Activated CD4-positive, CD25-positive, alpha-beta regulatory T cell (primary cell): Measurements from ENCODE around the gene SLC9A3.

Experiments
- DNase-seq, 4 experiments: peaks; one replicate each; lab custom pipeline; 2025; lab: John Stamatoyannopoulos, UW

The SLC9A3 gene

DNA sequence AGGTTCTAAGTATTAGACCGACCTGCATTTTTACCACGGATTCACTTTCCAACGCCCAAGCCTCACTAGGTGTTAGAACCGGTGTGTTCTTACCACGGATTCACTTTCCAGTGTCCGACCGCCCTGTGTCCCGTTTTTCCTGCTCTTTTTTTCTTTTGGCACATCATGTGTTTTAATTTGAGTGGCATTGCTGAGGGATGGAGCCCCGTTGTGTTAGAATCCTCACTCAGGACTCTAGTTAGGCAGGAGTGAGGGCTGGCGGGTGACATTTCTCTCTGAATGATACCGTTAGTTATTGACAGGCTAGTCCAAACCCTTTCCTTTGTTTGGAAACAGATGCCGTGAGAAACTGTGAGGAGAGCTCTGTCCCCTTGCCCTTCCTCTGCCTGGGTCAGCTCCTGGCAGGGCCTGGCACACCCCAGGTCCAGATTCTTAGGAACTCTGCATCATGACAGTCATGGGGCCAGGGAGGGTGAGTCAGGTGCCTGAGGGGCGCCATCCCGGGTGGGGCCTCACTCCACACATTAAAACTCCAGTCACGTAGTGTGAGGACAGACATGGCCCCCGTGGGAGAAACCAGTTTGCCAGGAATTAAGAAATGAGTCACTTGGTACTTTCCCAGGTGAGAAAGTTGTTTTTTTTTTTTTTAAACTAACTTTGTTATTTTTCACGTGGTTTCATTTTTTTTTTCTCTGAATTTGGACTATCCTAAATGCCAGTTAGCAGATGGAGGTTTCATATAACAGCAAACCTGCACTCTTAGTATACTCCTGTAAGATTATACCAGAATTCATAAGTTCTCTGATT, 65.5 kb downstream of the SLC9A3 start:
- peak in 2 of 4 experiments; percentile 23 to 25 for DNase-seq

DNA sequence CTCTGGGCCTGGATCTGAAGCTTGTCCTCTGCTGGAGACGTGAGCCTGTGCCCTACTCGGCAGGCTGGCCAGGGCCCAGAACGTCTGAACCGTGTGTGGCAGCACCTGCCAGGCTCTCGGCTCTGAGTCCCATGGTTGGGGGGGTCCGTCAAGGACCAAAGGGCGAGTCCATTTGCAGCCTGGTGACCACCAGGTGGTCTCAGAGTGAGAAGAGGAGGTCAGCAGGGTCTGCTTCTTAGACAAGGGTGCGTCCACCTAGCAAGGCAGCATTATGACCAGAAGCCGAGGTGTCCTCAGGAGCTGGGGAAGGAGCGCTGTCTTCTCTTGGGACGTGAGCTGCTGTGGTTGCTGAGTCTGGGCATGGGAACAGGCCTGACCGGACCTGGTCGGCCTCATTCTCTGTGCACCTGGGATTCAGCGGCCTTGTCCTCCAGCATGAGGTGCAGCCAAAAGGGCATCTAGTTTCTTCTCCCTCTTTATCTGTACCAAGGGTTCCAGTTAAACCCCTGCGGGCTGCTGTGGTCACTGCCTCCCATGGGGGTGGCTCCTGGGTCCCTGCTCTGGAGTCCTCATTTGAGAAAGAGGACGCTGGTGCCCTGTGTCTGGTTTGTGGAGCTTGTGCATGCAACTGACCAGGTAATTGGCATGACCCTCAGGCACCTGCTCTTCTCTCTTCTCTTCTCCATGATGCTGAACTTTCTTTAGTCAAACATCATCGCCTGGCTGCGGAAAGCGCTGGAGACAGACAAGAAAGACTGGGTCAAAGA, 66.9 kb downstream of the SLC9A3 start:
- DNase-seq: no peak

DNA sequence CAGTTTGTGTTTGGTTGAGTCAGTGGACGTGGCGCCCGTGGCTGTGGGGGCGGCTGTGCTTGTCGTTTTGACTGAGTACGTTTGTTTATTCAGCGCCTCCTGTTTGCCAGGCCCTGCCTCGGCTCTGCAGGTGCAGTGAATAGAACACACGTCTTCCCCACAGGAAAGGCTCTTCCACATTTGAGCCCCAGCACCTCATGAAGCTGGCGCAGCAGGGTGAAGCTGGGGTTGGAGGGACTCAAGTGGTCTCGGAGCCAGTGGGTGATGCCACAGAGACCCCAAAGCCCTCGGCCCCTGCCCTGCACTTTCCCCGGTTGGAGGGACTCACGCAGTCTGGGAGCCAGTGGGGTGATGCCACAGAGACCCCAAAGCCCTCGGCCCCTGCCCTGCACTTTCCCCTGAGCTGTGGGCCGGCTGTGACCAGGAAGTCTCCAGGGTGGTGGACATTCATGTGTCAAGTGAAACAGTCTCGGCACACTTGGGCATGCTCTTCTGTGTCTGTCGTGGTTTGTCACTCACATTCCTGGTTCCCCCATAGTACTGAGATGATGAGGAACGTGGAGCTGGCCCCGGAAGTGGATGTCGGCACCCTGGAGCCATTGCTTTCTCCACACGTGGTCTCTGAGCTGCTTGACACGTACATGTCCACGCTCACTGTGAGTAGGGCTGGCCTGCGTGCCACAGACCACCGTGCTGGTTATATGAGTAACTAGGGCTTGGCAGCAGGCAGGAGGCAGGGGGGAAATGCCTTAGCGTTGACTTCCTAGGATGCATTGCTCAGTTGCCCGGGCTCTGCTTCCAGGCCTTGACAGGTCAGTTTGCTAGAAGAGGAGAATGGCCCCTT, 67.7 kb downstream of the SLC9A3 start:
- DNase-seq: no peak

DNA sequence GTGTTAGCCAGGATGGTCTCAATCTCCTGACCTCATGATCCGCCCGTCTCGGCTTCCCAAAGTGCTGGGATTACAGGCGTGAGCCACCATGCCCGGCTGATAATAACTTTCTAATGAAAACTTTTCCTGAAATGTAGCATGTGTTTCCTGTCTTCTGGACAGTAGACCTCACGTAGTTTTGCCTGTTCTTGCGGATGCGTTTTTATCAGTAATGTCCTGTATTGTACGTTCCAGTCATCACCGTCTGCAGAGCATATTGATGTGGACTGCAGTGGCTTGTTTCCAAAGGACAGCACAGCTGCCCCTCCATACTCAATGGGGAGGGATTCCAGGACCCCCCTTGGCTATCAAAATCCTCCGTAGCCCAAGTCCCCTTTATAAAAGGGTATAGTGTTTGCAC, 68.4 kb downstream of the SLC9A3 start:
- DNase-seq: no peak

DNA sequence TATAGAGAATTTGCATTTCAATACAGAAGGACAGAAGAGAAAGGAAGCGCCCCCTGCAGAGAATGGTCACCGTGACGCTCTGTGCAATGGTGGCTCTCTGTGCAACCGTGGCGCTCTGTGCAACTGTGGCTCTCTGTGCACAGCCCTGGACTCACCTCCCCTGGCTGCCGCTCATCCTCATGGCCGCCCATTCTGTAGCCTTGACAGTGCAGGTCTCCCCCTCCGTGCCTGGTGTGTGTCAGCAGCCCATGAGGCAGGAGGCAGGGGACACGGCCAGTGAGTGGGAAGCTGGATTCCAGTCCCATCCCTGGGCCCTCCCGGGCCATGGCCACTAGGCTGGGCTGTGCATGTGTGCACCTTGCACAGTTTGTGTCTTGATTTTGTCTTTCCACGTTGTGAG, 69.3 kb downstream of the SLC9A3 start:
- DNase-seq: no peak

DNA sequence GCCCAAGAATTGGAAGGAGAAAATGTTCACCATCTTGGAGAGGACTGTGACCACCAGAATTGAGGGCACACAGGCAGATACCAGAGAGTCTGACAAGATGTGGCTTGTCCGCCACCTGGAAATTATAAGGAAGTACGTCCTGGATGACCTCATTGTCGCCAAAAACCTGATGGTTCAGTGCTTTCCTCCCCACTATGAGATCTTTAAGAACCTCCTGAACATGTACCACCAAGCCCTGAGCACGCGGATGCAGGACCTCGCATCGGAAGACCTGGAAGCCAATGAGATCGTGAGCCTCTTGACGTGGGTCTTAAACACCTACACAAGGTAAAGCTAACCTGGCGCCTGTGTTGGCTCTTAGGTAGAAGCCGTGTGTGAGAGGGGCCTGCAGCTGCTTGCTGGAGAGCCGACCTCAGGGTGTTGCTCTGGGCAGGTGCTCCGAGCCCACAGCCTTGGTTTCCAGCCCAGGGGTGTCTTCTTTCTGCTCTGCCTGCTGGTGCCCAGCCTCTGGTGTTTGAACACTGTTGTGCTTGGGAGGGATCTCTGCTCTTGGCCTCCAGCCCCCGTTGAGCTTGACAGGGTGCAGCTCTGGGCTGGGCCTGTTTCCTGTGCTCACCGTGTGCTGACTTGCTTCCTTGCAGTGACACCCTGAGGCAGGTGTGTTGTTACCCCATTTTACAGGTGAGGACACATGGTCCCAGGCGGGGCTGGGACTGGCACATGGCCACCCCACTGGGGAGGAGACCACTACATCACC, 70.3 kb downstream of the SLC9A3 start:
- DNase-seq: no peak

DNA sequence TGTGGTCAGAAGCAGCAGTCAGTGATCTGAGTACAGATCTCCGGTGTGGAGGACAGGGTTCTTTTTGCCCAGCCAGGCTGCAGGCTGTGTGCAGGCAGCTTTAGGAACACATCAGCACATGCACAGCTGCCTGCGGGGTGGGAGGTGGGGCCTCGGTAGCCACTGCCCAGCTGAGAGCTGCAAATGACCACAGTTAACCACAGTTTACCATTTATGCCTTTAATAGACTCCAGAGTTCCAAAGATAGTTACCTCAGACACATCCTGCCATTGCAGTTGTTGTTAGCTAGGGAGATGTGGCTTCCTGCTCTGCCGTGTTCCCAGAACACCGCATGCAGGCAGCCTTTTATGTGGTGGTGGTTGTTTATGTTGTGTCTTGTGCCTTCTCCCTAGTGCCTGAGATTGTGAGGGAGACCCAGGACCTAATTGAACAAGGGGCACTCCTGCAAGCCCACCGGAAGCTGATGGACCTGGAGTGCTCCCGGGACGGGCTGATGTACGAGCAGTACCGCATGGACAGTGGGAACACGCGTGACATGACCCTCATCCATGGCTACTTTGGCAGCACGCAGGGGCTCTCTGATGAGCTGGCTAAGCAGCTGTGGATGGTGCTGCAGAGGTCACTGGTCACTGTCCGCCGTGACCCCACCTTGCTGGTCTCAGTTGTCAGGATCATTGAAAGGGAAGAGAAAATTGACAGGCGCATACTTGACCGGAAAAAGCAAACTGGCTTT, 71.1 kb downstream of the SLC9A3 start:
- DNase-seq: no peak

DNA sequence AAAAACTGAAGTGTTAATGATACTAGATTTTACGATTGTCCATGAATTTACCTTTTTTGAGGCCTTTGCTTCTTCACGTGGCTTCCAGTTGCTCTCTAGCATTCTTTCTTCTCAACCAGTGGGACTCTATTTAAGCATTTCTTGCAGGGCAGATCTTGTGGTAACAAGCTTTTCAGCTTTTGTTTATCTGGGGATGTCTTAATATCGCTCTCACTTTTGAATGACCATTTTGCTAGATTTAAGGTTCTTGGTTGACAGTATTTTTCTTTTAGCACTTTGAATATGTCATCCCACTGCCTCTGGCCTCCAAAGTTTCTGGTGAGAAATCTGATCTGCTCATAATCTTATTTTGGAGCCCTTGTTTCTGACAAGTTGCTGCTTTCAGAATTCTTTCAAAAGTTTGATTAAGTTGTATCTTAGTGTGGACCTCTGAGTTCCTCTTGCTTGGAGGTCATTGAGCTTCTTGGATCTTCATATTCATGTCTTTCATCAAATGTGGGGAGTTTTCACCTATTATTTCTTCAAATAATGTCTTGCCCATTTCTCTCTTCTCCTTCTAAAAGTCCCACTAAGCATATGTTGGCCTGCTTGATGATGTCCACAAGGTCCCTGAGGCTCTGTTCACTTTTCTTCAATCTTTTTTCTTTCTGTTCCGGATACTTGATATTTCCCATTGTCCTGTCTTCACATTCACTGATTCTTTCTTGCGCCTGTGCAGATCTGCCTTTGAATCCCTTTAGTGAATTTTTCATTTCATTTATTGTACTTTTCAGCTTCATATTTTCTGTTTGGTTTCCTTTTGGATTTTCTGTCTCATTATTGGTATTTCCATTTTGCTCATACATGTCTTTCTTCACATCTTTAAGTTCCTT, 72.4 kb downstream of the SLC9A3 start:
- no peak for DNase-seq

DNA sequence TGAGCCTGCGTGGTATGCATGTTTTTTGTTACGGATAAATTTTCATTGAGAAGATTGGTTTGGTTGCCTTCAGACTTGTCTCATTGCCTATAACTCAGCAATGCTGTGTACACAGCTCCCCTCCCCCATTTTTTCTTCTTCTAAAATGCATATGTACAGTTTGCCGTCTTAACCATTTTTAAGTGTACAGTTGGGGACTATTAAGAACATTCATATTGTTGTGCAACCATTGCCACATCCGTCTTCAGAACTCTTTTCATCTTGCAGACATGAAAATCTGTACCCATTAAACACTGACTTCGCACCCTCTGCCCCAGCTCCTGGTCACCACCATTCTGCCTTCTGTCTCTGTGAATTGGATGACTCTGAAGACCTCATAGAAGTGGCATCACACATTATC, 75.1 kb downstream of the SLC9A3 start:
- DNase-seq: no peak

DNA sequence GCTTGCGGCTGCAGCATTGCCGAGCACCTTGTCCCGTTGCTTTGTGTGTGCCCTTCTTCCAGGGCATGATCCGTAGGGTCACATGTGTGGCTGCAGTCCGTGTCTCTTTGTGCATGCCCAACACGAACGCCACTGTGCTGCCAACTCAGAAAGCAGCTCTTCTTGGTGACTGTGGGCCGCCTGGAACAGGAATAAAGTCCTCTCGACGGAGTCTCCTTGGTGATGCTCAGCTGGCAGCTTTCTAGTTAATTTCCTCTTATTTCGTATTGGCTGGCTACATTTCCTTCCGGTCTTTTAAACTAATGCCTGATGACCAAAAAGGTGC, 75.5 kb downstream of the SLC9A3 start:
- no peak for DNase-seq

DNA sequence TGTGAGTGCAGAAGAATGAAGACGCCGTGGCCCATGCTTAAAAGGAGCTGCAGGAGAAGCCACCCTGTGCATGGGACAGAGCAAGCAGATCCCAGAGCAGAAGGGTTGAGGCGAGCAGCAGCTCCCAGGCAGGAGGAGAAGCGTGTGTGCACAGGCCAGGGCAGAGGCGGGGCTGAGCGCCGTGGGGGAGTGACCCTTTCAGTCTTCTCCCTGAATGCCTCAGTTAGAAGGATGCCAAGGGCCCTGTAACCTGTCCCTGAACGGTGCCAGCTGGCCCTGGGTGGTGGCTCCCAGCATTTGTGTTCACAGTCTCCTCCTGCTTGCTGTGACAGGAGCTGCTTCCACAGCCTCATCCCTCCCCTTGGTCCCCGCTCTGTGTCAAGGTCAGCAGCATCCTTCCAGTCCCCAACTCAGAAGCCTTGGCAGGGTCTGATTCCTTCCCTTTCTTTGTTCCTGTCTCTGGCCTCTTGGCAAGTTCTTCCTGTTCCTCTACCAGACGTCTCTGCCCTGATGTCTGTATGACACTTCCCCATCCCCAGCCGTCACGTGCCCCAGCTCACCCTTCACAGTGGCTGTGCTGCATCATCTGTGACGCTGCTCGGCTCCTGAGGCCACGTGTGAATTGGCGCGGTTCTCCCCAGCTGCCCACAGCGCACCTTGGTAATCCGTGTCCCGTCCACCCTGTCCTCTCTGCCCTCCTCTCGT, 76.0 kb downstream of the SLC9A3 start:
- no peak for DNase-seq

DNA sequence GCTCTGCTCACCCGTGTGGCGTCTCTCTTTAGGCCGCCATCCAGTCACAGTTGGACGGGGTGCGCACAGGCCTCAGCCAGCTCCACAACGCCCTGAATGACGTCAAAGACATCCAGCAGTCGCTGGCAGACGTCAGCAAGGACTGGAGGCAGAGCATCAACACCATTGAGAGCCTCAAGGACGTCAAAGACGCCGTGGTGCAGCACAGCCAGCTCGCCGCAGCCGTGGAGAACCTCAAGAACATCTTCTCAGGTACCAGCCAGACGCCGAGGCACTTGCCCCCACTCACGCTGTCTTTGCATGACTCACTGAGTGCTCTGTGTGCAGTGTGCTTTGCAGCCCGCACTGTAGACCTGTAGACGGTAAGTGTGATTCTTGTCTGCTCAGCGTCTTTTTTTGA, 76.7 kb downstream of the SLC9A3 start:
- no peak for DNase-seq

DNA sequence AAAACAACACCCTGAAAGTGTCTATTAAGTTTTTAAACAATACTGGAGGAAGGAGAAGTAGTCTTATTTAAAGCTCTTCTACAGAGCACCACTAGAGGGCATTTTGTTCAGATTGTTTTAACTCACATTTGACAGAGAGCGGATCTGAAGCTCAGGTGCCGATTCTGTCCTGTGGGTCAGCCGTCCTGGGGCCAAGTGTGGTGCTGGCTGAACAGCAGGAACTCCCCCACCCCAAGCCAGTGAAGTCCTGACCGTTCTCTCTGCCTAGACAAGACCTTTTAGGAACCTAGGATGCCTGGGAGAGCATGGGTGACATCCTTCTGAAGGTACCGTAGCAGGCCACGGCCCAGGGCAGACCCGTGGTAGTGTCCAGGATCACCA, 77.4 kb downstream of the SLC9A3 start:
- DNase-seq: no peak

DNA sequence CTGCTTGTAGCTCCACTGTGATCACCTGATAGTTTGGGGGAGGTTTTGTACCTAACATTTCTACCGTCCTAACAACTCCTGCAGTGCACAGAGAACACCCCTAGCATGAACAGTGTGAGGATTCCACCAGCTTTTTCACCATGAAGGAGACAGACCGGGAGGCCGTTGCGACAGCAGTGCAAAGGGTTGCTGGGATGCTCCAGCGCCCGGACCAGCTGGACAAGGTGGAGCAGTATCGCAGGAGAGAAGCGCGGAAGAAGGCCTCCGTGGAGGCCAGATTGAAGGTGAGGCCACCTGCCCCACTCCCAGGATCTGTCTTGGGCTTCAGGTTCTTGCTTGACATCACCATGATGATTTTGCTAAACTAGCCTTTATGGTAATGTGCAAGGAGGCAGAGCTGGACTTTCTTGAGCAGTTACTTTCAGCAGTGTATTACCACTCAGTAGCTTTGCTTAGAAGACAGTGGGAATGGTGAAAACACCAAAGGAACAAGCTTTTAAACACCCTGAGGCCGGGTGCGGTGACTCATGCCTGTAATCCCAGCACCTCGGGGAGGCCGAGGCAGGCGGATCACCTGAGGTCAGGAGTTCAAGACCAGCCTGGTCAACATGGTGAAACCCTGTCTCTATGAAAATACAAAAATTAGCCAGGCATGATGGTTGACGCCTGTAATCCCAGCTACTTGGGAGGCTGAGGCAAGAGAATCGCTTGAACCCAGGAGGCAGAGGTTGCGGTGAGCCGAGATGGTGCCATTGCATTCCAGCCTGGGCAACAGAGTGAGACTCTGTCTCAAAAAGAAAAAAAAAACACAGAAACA, 78.0 kb downstream of the SLC9A3 start:
- DNase-seq: no peak

DNA sequence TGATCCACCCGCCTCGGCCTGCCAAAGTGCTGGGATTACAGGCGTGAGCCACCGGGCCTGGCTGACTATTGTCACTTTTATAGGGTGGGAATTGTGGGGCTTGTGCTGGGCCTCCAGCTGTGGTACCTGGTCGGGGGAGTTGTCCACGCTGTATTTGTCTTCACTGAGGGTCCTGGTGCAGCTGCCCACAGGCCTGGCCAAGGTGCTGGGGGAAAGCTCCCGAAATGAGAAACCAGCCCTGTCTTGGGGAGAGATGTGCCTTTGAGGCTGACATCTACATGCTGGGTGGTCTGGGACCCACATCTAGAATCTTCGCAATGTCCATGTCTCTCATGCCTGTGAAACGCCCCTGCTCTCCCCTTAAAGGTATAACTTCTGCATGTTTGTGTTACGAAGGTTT, 78.7 kb downstream of the SLC9A3 start:
- no peak for DNase-seq

DNA sequence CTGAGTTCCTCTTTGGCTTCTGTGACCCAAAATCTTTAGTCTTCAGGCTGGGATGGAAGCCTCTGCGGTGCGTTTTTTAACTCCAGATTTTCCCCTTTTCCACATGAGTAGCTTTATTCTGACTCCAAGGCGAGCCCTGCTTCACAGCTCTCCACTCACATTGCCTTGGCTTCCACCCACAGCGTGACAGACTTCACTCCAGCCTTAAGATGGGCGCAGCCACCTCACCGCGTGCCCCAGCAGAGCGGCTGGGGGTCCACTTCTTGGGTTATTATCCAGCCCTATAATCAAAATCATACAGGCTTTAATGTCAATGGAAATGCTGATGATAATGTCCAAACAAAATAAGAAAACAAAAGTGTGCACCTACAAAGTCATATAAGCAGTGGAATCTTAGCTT, 80.0 kb downstream of the SLC9A3 start:
- no peak for DNase-seq

DNA sequence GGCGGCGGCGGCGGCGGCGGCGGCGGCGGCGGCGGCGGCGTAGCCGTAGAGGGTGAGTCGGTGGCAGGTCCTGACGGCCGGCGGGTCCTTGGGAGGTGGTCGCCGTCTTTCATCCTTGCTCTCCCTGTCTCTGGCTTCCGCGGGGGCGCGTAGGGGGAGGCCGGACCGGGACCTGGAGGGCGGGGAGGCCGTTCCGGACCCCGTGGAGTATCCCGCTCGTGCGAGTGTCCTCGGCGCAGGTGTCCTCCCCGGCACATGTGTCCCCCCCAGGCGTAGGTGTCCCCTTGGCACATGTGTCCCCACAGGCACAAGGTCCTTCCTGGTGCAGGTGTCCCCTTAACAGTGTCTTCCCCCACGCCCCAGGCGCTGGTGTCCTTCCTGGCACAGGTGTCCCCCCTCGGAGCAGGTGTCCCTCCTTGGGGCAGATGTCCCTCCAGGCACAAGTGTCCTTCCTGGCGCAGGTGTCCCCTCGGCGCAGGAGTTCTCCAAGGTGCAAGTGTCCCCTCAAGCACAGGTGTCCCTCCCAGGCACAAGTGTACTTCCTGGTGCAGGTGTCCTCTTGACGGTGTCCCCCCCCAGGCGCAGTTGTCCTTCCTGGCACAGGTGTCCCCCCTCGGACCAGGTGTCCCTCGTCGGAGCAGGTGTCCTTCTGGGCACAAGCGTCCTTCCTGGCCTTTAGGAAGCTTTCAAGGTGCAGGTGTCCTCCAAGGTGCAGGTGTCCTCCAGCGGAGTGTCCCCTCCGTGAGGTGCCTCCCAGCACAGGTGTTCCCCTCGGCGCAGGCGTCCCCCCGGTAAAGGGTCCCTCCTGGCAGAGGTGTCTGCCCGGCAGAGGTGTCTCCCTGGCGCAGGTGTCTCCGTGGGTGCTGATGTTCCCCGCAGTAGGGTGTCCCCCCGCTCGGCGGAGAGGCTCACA, 80.8 kb downstream of the SLC9A3 start:
- peak in 1 of 4 experiments; percentile 22 for DNase-seq
